ENCODE results near the gene PTDSS2. TPM values are rescaled to one million over a fixed set of nuclear protein-coding genes. Genes with fewer than 3 reads are reported as not detected.
"Not testable (repeated sequence)": the region's sequence is repeated elsewhere in the genome, so short reads cannot be mapped to it uniquely, and the experiment has no call there.

Gene PTDSS2
- total RNA-seq, 1 donor from 2014 or later: 31.1 TPM

DNA sequence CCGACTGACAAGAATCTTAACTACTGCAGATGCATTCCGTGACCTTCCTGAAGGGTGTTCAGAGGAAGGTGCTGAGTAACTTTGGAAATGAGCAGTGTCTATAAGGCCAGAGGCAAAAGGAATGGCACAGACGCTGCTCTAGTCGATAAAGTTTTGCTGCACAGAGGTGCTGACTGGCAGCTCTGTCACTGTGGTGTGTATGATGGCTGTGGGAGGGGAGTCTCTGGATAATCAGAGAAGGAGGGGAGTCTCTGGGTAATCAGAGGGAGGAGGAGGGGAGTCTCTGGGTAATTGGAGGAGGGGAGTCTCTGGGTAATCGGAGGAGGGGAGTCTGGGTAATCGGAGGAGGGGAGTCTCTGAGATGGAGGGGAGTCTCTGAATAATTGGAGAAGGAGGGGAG, 18.4 kb downstream of the PTDSS2 start:
- intact Hi-C loops (cut with DNase I): no loop called here
- no peaks in the 10 kb centered on the region for H3K27me3 ChIP-seq
- peaks cover 16% of the 10 kb centered on the region for H3K4me1 ChIP-seq
- peaks cover 3% of the 10 kb centered on the region for H3K36me3 ChIP-seq
- DNase-seq: no peak
- ATAC-seq: no peak
- H3K9me3 ChIP-seq: no peaks in the 10 kb centered on the region
- H3K27ac ChIP-seq: peak overlapping the region; percentile 24
- H3K4me3 ChIP-seq: no peak overlapping the region
- TF ChIP-seq, protein P1, sequence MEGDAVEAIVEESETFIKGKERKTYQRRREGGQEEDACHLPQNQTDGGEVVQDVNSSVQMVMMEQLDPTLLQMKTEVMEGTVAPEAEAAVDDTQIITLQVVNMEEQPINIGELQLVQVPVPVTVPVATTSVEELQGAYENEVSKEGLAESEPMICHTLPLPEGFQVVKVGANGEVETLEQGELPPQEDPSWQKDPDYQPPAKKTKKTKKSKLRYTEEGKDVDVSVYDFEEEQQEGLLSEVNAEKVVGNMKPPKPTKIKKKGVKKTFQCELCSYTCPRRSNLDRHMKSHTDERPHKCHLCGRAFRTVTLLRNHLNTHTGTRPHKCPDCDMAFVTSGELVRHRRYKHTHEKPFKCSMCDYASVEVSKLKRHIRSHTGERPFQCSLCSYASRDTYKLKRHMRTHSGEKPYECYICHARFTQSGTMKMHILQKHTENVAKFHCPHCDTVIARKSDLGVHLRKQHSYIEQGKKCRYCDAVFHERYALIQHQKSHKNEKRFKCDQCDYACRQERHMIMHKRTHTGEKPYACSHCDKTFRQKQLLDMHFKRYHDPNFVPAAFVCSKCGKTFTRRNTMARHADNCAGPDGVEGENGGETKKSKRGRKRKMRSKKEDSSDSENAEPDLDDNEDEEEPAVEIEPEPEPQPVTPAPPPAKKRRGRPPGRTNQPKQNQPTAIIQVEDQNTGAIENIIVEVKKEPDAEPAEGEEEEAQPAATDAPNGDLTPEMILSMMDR (IDR thresholded peaks at IDR 0.05): no peak

DNA sequence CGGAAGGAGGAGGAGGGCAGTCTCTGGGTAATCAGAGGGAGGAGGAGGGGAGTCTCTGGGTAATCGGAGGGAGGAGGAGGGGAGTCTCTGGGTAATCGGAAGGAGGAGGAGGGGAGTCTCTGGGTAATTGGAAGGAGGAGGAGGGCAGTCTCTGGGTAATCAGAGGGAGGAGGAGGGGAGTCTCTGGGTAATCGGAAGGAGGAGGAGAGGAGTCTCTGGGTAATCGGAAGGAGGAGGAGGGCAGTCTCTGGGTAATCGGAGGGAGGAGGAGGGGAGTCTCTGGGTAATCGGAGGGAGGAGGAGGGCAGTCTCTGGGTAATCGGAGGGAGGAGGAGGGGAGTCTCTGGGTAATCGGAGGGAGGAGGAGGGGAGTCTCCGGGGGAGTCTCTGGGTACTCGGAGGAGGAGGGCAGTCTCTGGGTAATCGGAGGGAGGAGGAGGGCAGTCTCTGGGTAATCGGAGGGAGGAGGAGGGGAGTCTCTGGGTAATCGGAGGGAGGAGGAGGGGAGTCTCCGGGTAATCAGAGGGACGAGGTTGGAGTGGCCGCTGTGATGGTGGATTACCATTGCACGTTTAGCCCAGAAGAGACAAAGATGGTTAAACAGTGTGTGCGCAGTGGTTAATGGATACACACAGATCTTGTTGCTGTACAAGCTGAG, 19.1 kb downstream of the PTDSS2 start:
- ATAC-seq: not testable (repeated sequence)
- peak overlapping the region; percentile 28 for H3K4me3 ChIP-seq

DNA sequence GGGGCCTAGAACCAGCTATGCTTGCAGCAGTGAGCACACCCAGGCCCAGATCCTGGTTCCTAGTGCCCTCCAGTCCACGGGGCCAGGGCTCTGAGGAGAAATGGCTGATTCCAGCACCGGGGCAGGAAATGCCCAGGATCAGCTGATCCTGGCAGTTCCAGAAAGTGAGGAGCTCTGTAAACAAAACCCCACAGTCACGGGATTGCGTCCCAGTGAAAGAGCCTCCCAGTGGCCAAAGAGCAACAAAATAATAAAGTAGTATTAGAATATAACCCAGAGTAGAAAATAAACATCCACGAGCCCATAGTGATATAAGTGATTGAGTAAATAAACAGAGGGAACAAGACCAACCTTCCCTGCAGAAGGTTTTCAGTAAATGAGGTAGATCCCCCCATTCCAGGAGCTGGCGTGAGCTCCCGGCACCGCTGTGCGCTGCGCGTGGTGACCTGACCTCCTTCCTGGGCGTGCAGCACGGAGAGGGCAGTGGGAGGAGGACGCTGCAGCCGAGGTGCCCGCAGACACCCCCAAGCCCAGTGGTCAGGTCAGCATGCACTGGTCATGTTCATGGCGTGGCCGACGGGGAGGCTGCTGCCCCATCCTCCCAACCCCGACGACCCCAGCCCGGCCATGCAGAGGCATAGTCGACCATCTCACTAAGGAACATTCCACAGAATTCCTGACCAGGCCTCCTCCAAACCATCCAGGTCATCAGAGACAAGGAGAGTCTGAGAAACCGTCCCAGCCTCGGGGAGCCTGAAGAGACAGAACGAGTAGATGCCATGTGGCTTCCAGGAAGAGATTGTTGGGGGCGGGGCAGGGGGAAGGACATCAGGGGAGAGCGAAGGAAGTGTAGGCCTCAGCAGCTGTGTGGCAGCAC, 19.8 kb downstream of the PTDSS2 start:
- no peaks in the 10 kb centered on the region for H3K27me3 ChIP-seq
- DNase-seq (peak; percentile 79), ATAC-seq (peak; percentile 84)
- peaks cover 16% of the 10 kb centered on the region for H3K4me1 ChIP-seq
- no peaks in the 10 kb centered on the region for H3K9me3 ChIP-seq
- no peaks in the 10 kb centered on the region for H3K36me3 ChIP-seq
- H3K27ac ChIP-seq: peak overlapping the region; percentile 92
- intact Hi-C loops (cut with DNase I): no loop called here
- TF ChIP-seq, protein P1 (IDR thresholded peaks at IDR 0.05): peak; percentile 41
- peak overlapping the region; percentile 28 for H3K4me3 ChIP-seq

More for the DNA sequence above, 19.1 kb downstream of the PTDSS2 start:
- Histone ChIP-seq H3K4me1 (peaks cover 16% of the 10 kb centered on the region), H3K27ac (peak overlapping the region; percentile 92)
- H3K9me3 ChIP-seq; H3K27me3 ChIP-seq; intact Hi-C loops (cut with DNase I); DNase-seq; H3K36me3 ChIP-seq: not testable (repeated sequence)

DNA sequence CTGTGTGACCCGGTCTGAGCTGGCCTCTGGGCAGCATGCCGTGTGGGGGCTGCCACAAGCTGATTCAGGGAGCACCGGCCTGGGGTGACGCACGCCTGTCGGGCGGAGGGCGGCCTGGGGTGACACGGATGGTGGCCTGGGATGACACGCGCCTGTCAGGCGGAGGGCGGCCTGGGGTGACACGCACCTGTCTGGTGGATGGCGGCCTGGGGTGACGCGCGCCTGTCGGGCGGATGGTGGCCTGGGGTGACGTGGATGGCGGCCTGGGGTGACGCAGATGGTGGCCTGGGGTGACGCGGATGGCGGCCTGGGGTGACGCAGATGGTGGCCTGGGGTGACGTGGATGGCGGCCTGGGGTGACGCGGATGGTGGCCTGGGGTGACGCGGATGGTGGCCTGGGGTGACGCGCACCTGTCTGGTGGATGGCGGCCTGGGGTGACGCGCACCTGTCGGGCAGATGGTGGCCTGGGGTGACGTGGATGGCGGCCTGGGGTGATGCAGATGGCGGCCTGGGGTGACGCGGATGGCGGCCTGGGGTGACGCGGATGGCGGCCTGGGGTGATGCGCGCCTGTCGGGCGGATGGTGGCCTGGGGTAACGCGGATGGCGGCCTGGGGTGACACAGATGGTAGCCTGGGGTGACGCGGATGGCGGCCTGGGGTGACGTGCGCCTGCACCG, 21.5 kb downstream of the PTDSS2 start:
- intact Hi-C loops (cut with DNase I): no loop called here
- Histone ChIP-seq H3K27ac (peak overlapping the region; percentile 92), H3K4me3 (no peak overlapping the region), H3K9me3 (no peaks in the 10 kb centered on the region), H3K27me3 (no peaks in the 10 kb centered on the region), H3K4me1 (peaks cover 16% of the 10 kb centered on the region), H3K36me3 (no peaks in the 10 kb centered on the region)
- DNase-seq (peak; percentile 62), ATAC-seq (no peak)
- TF ChIP-seq, protein P1 (IDR thresholded peaks at IDR 0.05): no peak

DNA sequence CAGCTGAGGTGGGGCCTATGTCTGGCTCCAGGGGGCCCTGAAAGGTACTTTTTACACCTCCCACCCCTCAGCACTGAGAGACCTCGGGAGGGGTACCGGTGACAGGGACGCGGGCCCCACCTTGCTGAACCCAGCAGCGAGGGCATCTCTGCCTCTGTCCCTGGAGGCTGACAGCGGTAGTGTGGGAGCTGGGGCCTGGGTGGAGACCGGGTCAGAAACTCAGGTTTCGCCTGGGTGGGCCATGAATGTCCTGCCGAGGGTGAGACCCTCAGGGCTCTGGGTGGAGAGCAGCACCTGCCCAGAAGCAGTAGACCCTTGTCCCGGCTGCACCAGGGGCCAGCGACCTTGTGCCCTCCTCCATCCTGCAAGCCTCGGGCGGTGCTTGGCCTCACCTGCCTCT, 22.2 kb downstream of the PTDSS2 start:
- H3K27me3 ChIP-seq: no peaks in the 10 kb centered on the region
- intact Hi-C loops (cut with DNase I): no loop called here
- H3K27ac ChIP-seq: no peak overlapping the region
- no peak overlapping the region for H3K4me3 ChIP-seq
- TF ChIP-seq, protein P1 (IDR thresholded peaks at IDR 0.05): no peak
- no peak for ATAC-seq
- no peak for DNase-seq
- H3K9me3 ChIP-seq: no peaks in the 10 kb centered on the region
- no peaks in the 10 kb centered on the region for H3K36me3 ChIP-seq
- H3K4me1 ChIP-seq: peaks cover 16% of the 10 kb centered on the region
